ENCODE results near the gene BTBD16.

Gene BTBD16

DNA sequence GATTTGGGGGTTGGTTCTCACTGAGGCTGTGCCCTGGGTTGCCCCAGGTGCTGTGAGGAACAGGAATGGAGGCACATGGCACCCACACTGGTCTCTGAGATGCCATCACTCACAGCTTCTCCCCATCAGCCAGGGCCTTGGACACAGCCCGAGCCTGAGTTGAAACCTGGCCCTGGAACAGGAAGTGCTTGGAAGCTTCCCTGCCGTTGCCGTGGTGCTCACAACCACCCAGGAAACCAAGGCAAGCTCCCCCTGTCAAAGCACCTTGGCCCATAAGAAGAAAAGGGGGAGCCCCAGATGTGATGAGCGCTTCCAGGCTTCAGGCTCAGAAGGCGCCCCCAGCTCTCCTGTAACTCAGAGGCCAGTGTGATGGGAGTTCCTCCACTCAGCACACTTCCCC lies at the start of gene BTBD16:
BTBD16 (plus strand) TSS at position 221 of the 400 bp plus-strand sequence. CDS start 3,786 bp downstream, outside the sequence.
- no peak for DNase-seq

DNA sequence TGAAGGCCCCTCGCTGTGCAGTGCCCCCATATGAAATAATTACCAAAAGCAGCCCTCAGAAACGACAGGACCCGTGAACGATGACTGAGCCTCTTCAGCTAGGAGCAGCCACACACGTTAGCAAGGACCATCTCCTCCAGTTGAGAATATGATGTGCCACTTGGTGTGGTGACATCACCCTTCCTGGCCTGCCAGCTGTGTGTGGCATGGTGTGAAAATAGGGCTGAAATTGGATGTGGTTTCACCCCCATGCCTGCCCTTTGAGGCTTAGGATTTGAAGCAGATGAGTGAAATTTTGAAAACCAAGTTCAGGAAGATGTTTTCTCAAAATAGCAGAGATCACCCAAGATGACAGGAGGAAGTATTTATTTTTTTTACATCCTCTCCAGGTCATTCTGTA lies 49.1 kb upstream of the BTBD16 start:
- no peak for DNase-seq

DNA sequence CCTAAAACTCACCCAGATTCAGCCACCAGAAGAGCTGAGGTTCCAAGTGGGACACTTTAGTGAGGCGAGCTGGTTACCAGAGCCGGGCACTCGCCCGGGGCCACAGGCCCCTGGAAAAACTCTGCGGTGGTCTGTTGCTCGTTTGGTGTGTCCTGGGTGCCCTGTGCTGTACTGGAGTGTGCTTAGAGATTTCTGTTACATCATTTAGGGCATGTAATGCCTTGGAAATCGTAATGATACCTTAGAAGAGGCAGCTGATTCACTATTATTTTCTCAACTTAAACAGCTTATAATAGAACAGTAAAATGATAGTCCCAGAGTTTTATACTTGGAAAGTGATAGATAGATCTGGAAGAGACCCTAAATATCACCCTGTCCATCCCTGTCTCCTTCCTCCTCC lies 48.5 kb upstream of the BTBD16 start:
- no peak for DNase-seq

DNA sequence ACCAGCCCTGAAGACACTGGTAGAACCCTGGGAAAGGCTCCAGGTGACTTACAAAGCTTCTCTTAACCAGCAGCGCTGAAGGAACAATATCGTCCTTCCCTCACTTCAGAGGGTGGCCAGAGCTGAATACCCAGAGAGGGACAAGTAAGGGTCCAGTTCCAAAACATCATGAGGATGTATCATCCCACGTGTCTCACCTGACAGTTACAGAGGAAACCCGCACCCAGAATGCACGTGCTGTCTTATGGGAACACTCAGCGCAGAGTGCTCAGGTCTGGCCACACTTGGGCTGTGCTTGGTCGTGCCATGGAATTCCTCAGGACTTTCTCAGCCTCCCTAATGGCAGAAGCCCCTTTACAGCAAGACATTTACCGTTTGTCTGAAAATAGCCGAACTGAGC lies 46.9 kb upstream of the BTBD16 start:
- no peak for DNase-seq

DNA sequence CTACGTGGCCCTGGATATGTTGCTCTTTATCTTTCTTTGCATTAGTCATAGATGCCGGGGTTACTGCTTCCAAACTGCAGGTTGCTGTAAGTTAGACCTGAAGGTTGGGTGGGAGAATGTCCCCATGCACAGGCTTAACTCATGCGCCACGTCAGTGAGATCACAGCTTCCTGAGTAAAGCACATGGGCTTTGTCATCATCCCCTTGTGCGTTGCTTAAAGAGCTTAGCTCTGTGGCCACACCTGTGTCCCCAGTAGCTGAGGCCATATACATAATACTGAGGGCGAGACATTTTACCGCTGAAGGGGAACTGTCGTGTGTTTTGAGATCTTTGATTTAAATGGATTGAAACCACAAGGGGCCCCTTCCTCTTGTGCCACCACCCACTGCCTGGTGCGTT lies 45.8 kb upstream of the BTBD16 start:
- no peak for DNase-seq

DNA sequence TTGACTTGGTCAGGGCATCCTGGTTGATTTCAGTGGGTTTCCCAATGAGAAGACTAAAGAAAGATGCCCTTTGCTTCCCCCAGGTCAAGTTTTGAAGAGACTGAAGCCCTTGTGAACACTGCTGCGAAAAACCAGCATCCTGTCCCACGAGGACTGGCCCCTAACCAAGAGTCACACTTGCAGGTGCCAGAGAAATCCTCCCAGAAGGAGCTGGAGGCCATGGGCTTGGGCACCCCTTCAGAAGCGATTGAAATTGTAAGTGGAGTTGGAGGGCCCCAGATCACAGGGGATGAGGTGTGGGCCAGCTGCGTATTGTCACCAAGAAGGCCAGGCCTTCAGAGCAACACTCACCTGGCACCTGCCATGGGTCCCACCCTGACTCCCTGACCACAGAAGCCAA lies 43.3 kb upstream of the BTBD16 start:
- no peak for DNase-seq

DNA sequence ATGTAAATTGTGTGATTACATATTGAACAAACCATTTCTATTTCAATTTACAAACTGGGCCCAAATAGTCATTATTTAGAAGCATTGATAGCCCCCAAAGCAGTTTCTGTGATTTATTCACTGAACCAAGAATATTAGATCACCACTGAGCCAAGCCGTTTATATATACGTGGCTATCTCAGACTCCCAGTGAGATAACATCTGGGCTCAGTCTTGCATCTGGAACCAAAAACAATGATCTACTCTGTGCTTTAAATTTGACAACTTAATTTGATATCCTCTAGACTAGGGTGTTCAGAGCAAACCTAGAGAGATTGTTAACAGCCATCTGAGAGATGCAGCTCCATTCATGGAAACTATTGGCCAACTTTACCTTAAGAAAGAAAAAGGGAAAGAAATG lies 41.4 kb upstream of the BTBD16 start:
- no peak for DNase-seq

DNA sequence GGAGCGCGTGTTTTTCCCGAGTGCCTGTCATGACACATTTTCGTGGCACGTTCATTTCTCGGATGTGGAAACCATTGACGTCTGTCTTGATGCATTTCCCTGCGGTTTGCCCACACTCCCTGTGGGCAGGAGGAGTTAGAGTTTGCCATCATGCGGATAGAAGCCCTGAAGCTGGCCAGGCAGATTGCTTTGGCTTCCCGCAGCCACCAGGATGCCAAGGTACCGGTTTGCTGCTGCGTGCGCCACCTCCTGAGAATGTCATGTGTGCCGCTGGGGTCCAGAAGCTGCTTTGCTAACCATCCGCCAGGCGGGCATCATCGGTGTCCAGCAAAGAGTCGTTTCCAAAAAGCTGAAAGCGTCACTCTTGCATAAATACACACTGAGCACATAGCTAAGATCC lies 40.9 kb upstream of the BTBD16 start:
- no peak for DNase-seq

DNA sequence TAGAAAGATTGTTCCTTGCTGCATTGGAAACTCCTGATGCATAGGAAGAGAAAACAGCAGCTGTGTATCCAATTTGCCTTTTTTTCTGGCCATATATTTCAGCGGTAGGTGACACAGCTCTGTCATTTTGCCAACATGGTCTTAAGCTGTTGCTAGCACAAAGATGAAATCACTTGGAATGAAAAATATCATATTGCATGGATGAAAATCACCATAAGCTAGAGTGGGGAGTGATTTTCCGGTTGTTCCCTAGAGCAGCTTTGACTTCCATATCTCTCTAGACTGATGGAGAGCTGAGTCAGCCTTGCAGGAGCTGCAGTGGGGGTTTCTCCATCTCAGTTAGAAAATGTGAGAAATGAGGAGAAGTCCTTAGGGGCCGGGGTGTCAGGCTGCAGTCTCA lies 38.3 kb upstream of the BTBD16 start:
- DNase-seq = no peak

DNA sequence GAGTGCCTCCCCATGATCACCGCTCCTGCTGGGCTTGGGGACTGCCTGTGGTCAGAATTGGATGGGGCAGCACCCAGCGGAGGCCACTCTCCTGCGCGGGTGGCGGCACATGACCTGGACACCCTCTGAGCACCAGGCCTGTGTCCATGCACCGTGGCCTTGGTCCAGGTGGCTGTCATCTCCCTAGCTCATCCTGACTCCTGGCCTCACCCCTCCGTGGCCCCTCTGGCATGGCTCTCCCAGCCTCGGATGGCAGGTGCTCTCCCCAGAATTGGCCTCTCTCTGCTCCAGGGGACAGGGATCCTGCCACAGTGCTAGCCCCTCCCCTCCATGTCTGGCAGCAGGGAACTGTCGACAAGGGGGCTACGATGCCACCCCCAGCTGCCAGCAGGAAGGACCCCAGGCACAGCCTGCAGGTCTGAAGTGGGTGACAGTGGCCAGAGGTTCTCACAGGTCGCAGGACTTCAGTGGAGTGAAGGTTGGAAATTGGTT lies 37.2 kb upstream of the BTBD16 start:
- DNase-seq = no peak

DNA sequence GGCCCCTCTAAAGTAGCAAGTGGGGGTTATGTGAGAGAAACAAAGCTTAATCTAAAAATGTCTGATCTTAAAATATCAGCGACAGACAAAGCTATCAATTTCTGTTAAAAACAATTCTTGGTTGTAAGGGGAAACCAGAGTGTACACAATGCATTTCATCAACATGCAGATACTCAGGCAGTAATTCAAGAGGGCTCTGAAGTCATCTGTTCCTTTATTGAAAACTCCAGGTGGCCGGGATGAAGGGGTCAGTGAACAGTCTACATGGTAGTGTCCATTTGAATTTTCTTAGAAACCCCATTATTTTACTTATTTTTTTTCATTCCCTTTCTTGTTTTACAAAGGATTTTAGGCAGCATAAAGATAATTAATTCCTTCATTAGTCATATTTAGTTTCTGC lies 36.7 kb upstream of the BTBD16 start:
- DNase-seq = peak; percentile 24

DNA sequence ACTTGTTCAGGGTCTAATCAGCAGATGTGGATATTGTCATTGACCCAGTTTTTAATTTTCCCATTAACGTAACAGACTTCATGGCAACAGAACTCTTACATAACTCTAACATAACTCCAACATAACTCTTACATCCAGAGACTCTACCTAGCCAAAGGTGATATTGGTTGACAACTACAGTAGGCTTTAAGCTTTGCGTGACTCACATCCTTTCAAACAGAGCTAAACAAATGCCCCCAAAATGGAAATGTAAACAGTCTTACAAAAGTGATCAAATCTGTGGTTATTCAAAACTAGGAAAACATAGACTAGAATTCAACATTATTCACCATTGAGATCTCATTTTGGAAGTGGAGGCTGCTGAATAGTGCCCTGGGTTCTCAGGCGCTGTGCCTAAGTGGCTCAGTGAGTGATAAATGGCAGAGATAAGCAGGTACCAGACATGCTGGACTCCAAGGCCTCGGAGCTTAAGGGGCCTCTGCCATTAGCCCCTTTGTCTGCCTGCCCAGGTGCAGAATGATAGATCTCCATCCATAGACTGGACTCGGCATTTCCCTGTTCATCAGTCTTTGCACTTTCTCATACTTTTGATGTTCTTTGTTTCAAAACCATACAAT lies 34.3 kb upstream of the BTBD16 start:
- no peak for DNase-seq

DNA sequence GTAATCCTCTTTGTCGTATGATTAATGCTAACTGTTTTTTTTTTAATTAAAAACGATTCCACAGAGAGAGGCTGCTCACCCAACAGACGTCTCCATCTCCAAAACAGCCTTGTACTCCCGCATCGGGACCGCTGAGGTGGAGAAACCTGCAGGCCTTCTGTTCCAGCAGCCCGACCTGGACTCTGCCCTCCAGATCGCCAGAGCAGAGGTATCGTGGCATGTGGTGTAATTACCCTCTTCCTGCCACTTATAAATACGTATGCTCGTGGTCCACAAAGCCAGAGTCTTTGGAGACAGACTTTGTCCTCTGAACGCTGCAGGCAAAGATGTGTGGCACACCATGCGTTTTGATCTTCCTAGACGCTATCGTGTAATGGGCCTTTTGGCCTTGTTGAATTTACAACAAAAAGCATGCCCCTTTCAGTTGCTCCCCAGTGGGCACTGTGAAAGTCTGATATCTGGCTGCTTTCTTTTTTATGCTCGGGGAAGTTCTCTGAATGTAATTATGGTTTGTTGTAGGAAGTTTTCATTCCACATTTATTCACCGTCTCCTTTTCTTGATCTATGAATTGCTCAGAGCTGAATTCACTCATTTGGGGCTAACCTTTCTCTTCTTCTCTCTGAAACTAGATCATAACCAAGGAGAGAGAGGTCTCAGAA lies 33.6 kb upstream of the BTBD16 start:
- no peak for DNase-seq

DNA sequence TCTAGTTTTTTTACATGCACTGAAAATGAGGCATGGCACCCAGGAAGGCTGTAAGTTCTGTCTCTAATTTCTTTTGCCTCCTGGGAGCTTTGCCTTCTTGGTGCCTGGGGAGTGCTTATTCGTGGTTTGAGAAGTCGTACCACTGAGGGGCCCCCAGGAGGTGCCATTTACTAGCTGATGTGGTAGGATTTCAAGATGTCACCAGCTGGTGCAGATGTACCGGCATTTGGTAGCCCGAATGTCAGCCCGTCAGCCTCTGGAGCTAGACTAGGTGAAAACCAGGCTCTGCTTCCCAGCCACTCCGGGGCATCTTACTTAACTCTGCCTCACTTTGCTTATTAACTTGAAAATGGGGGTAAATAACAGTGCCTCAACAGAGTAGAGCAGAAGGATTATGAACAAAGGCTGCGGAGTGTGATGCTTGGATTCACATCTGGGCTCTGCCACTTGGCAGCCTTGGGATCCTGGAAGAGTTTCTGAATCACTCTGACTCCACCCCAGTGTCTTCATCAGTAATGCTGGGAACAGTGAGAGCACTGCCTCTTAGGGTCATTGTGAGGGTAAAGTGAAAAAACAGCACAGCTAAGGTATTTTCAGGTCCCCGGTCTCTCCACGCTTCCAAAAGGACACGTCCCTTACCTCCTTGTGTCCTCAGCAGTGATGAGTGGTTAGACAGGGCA lies 31.4 kb upstream of the BTBD16 start:
- DNase-seq = no peak

DNA sequence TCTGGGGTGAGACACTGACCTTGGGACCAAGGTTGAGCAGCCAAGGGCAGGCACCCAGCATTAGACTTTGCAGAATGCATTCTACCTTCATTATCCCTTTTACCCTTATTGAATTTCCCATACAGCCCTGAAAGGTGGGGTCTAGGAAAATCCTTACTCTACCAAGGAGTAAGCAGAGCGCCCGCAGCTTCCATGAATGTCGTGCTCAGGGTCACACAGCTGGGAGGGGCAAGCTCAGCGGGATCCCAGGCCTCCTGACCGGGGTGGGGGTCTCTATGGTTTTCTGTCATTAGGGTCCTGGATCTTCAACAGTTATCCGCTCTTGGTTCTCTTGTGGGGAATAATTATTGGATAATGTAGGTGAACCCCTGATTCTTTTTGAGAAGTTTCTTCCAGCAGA lies 30.7 kb upstream of the BTBD16 start:
- DNase-seq = no peak

DNA sequence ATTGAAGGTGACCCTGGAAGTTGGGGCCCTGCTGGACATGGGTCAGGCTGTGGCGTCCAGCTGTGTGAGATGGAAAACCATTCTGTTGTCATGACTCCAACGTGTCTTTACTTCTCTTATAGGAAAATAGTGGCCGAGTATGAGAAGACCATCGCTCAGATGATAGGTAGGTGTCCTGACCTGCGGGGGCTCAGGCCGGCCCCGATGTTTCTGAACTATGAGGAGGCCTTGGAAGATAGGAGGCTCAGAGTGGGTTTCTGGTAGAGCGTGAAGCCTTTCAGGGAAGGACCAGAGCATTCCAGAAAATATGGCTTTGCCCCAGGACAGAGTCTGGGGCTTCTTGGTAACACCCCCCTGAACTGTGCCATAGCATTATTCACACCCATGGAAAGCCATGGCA lies 29.3 kb upstream of the BTBD16 start:
- DNase-seq = no peak

DNA sequence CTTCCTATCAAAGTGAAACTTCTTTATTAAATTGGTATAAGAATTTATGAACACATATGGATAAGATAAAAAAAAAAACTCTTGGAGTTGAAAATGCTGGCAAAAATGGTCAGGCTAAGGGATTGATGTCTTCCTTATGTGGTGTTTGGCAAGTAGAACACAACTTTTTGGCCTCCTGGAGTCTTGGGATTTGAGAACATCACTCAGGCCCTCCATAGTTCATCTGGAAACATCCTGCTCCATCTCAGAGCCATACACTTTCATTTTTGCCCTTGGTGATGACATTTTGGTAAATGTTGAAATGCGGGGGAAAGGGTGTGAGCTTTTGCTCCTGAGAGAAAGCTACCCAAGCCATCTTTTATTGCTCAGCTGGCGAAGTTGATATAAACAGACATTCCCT lies 27.5 kb upstream of the BTBD16 start:
- DNase-seq = no peak

DNA sequence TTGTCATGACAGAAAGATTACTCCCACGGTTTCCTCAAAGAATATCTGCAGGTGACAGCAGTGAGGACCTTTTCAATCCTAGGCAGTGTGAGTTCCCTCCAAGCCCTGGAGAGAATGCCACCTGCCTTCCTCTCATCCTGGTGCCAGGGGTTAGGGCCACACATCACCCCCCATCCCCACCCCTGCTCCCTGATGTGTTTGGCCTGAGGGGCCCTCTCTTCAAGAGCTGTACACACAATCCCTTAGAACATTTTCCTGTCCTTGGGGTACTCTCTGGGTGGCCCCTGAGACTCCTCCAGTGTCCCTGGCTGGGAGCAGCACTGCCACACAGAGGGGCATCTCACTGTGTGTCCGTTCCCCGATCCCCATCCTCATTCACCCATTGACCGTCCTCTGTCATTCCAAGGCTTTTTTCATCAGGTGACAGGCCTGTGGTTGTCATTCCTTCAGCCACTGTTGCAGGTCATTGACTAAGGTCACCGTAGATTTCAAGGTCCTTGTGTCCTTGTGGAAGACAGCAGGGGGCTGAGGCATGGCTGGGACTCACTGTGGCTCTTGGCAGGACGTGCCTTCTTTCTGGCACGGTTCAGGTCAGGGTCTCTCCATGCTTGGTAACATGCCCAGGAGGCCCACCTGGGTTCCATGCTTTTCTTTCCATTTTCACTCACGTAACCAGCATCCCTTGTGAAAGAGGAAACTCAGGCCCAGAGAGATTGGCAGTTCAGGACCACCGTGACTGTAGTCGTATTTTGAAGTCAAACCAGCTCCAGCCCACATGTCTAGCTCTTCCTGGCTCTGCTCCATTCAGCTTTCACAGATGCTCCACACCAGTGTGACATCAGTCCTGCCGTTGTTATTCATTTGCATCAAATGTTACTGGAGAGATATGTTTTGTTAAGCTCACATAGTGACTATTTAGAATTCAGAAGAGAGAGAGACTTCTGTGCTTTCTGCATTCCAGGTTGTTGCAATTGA lies 26.8 kb upstream of the BTBD16 start:
- DNase-seq = no peak

DNA sequence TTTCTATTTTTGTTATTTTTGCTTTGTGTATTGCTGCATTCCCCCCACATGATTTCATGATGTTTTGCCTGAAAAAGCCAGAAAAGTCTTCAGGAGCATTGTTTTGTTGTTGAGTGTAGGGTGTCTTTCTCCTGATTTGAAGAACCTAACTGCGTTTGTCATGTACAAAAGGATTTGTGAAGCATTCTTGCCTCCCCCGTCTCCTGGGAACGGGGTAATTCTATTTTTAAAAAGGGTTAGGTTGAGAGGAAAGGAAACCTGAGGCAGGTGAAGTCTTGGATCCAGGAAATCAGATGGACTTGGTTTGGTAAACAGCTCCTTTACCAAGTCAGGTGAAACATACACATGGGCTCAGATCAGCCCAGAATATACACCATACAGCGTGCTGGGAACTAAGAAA lies 26.0 kb upstream of the BTBD16 start:
- DNase-seq = no peak

DNA sequence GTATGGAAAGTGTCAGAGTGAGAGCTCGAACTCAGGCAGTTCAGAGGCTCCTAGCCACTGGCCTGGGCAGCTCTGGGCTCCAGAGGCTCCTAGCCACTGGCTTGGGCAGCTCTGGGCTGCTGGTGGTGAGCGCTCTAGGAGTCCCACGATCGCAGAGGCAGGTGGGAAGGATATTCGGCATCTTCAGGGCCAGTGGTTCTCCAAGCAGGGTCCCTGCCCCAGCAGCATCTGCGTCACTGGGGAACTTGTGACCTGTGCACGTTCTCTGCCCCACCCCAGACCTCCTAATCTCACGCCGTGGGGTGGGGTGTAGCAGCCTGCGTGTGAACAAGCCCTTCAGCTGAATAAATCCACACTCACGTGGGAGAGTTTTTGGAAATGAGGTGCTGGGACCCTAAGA lies 25.2 kb upstream of the BTBD16 start:
- DNase-seq = no peak

DNA sequence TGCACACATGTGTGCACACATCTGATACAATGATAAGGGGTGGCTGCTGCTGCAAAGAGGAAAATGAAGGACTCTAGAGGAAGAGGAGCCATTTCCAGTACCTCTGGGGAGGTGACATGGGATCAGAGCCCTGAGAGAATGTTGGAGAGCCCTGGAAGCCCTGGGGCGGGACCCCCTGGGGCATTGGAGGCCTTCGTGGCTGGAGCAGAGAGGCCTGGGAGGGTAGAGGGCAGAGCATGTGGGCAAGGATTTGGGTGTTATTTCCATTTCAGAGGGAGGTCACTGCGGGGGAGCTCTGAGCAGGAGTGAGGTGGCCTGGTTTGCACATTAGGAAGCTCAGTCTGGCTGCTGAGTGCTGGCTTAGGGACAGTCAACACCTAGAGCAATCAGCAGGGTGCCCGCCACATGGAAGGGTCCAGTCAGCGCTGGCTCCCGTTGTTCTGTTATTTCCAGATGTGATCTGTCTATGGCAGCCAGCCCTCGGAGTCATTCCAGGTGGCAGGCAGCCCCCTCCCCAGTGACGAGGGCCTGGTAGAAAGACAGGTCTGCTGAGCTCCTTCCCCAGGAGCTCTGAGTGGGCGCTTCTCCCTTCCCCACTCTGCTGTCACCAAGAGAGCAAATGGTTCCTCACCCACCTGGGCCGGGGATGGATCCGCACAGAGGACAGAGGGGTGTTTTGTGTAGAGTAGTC lies 24.1 kb upstream of the BTBD16 start:
- no peak for DNase-seq
